ENCODE data around the gene NCAM1.

NCAM1 gene

GRCh38 chr11:113315811-113316210 lies 354.6 kb downstream of the NCAM1 start:
- Histone ChIP-seq H3K4me2 (ENCODE audit: low read depth, low read length, poor library complexity, severe bottlenecking) (no peak overlapping the region), H3K27me3 (ENCODE audit: low read length) (no peaks in the 10 kb centered on the region), H3K27ac (ENCODE audit: low read depth, low read length) (no peak overlapping the region), H3K9ac (ENCODE audit: low read length) (no peak overlapping the region), H3K36me3 (ENCODE audit: low read length) (no peaks in the 10 kb centered on the region), H4K20me1 (ENCODE audit: low read depth, low read length) (no peaks in the 10 kb centered on the region), H3K9me2 (replicated peaks; ENCODE audit: insufficient read depth, low read length) (no peaks in the 10 kb centered on the region), H2AFZ (ENCODE audit: low read depth, low read length, severe bottlenecking) (no peak overlapping the region), H3K4me3 (ENCODE audit: insufficient read depth, low read length, poor library complexity, severe bottlenecking) (no peak overlapping the region), H3K79me2 (ENCODE audit: insufficient read depth, low read length) (no peaks in the 10 kb centered on the region), H3K9me3 (ENCODE audit: insufficient read depth, low read length) (no peaks in the 10 kb centered on the region), H3F3A (ENCODE audit: insufficient read depth) (0 out of 2 replicates have a peak, but pooled peaks cover 3% of the 10 kb centered on the region)
- TF ChIP-seq EZH2phosphoT487 (conservative IDR thresholded peaks at IDR 0.05; ENCODE audit: low read length) (no peak), CTCF (IDR thresholded peaks at IDR 0.05; ENCODE audit: insufficient read depth, low read length, poor library complexity, severe bottlenecking) (no peak)

GRCh38 chr11:113316256-113316655 lies 355.0 kb downstream of the NCAM1 start:
- H4K20me1 ChIP-seq (ENCODE audit: low read depth, low read length): no peaks in the 10 kb centered on the region
- no peaks in the 10 kb centered on the region for H3K79me2 ChIP-seq (ENCODE audit: insufficient read depth, low read length)
- no peak overlapping the region for H3K4me3 ChIP-seq (ENCODE audit: insufficient read depth, low read length, poor library complexity, severe bottlenecking)
- no peak for TF ChIP-seq EZH2phosphoT487 (conservative IDR thresholded peaks at IDR 0.05; ENCODE audit: low read length)
- TF ChIP-seq CTCF (IDR thresholded peaks at IDR 0.05; ENCODE audit: insufficient read depth, low read length, poor library complexity, severe bottlenecking): no peak
- H3K27ac ChIP-seq (ENCODE audit: low read depth, low read length): no peak overlapping the region
- no peaks in the 10 kb centered on the region for H3K36me3 ChIP-seq (ENCODE audit: low read length)
- H3K9ac ChIP-seq (ENCODE audit: low read length): no peak overlapping the region
- H3F3A ChIP-seq (ENCODE audit: insufficient read depth): 0 out of 2 replicates have a peak, but pooled peaks cover 3% of the 10 kb centered on the region
- no peaks in the 10 kb centered on the region for H3K9me2 ChIP-seq (replicated peaks; ENCODE audit: insufficient read depth, low read length)
- H3K9me3 ChIP-seq (ENCODE audit: insufficient read depth, low read length): no peaks in the 10 kb centered on the region
- H3K27me3 ChIP-seq (ENCODE audit: low read length): no peaks in the 10 kb centered on the region
- no peak overlapping the region for H2AFZ ChIP-seq (ENCODE audit: low read depth, low read length, severe bottlenecking)
- no peak overlapping the region for H3K4me2 ChIP-seq (ENCODE audit: low read depth, low read length, poor library complexity, severe bottlenecking)

- Histone ChIP-seq H3F3A (ENCODE audit: insufficient read depth) (0 out of 2 replicates have a peak, but pooled peaks cover 3% of the 10 kb centered on the region), H3K4me3 (ENCODE audit: insufficient read depth, low read length, poor library complexity, severe bottlenecking) (no peak overlapping the region), H3K4me2 (ENCODE audit: low read depth, low read length, poor library complexity, severe bottlenecking) (no peak overlapping the region), H3K9ac (ENCODE audit: low read length) (no peak overlapping the region), H3K27ac (ENCODE audit: low read depth, low read length) (no peak overlapping the region), H3K27me3 (ENCODE audit: low read length) (no peaks in the 10 kb centered on the region), H3K9me3 (ENCODE audit: insufficient read depth, low read length) (no peaks in the 10 kb centered on the region), H3K79me2 (ENCODE audit: insufficient read depth, low read length) (no peaks in the 10 kb centered on the region), H4K20me1 (ENCODE audit: low read depth, low read length) (no peaks in the 10 kb centered on the region), H3K36me3 (ENCODE audit: low read length) (no peaks in the 10 kb centered on the region), H2AFZ (ENCODE audit: low read depth, low read length, severe bottlenecking) (no peak overlapping the region), H3K9me2 (replicated peaks; ENCODE audit: insufficient read depth, low read length) (no peaks in the 10 kb centered on the region)
- TF ChIP-seq CTCF (IDR thresholded peaks at IDR 0.05; ENCODE audit: insufficient read depth, low read length, poor library complexity, severe bottlenecking) (no peak), EZH2phosphoT487 (conservative IDR thresholded peaks at IDR 0.05; ENCODE audit: low read length) (no peak)
Measured at GRCh38 chr11:113317339-113317738, 356.1 kb downstream of the NCAM1 start.

All from SU-DHL-6 (cell line).